SU-DHL-6 (cell line): ENCODE measurements around the gene SLC23A2.

Source experiments
- H2AFZ ChIP-seq: fragments of 200-600 bp; sonication (generic); 2 replicates; pipeline ENCODE4 v1.6.1; 2014; ENCODE audit warnings: low read depth, mild to moderate bottlenecking, moderate library complexity, mixed read lengths, antibody characterized with exemption, low read length; ENCODE audit not compliant: severe bottlenecking
- H3F3A ChIP-seq: fragments of 200-600 bp; shearing (Covaris generic); 2 replicates; pipeline ENCODE4 v1.6.0; 2016; ENCODE audit warnings: antibody characterized with exemption, mild to moderate bottlenecking; ENCODE audit not compliant: insufficient read depth
- H3K27ac ChIP-seq: fragments of 200-600 bp; sonication (generic); 2 replicates; pipeline ENCODE4 v1.5.1; 2016; ENCODE audit warnings: low read depth, mild to moderate bottlenecking, low read length, moderate library complexity, mixed read lengths
- H3K27me3 ChIP-seq: fragments of 200-600 bp; sonication (generic), shearing (Covaris generic); 2 replicates; pipeline ENCODE4 v1.6.0; 2014; ENCODE audit warnings: mild to moderate bottlenecking, low read length
- H3K36me3 ChIP-seq: fragments of 200-600 bp; sonication (generic); 2 replicates; pipeline ENCODE4 v1.6.1; 2014; ENCODE audit warnings: mild to moderate bottlenecking, low read length, mixed read lengths
- H3K4me2 ChIP-seq: fragments of 300-600, 200-600 bp; shearing (Covaris generic), sonication (generic); 2 replicates; pipeline ENCODE4 v1.6.0; 2014; ENCODE audit warnings: low read length, low read depth, mild to moderate bottlenecking; ENCODE audit not compliant: poor library complexity, severe bottlenecking
- H3K4me3 ChIP-seq: fragments of 200-600 bp; sonication (generic); 2 replicates; pipeline ENCODE4 v1.5.1; 2014; ENCODE audit warnings: antibody characterized with exemption, low read length, mild to moderate bottlenecking, mixed read lengths; ENCODE audit not compliant: insufficient read depth, poor library complexity, severe bottlenecking
- H3K79me2 ChIP-seq: fragments of 200-600 bp; sonication (generic); 2 replicates; pipeline ENCODE4 v1.6.1; 2014; ENCODE audit warnings: mild to moderate bottlenecking, low read length, moderate library complexity; ENCODE audit not compliant: insufficient read depth
- H3K9ac ChIP-seq: fragments of 200-600 bp; sonication (generic); 2 replicates; pipeline ENCODE4 v1.7.0; 2014; ENCODE audit warnings: mild to moderate bottlenecking, low read length
- H3K9me2 ChIP-seq: fragments of 200-600 bp; sonication (generic); replicated peaks from 2 replicates; pipeline ENCODE4 v1.6.1; 2014; ENCODE audit warnings: low read length; ENCODE audit not compliant: insufficient read depth
- H3K9me3 ChIP-seq: fragments of 200-600 bp; sonication (generic); 2 replicates; pipeline ENCODE4 v1.6.1; 2014; ENCODE audit warnings: low read length, mixed read lengths; ENCODE audit not compliant: insufficient read depth
- H4K20me1 ChIP-seq: fragments of 200-600 bp; sonication (generic); 2 replicates; pipeline ENCODE4 v1.6.1; 2014; ENCODE audit warnings: low read depth, mild to moderate bottlenecking, antibody characterized with exemption, low read length, moderate library complexity, mixed read lengths
- EZH2phosphoT487 ChIP-seq: fragments of 200-600 bp; sonication (generic), shearing (Covaris generic); conservative IDR thresholded peaks from 2 replicates; pipeline ENCODE4 v1.6.1; 2018; ENCODE audit warnings: mild to moderate bottlenecking, antibody characterized with exemption, low read length, moderate library complexity, mixed read lengths
- TF ChIP-seq, protein P1 (sequence below): fragments of 200-600 bp; sonication (generic); IDR thresholded peaks from one replicate; pipeline ENCODE4 v1.5.1; 2017; ENCODE audit warnings: antibody characterized with exemption, mild to moderate bottlenecking, low read length, moderate library complexity; ENCODE audit not compliant: insufficient read depth, poor library complexity, severe bottlenecking

The SLC23A2 gene

DNA sequence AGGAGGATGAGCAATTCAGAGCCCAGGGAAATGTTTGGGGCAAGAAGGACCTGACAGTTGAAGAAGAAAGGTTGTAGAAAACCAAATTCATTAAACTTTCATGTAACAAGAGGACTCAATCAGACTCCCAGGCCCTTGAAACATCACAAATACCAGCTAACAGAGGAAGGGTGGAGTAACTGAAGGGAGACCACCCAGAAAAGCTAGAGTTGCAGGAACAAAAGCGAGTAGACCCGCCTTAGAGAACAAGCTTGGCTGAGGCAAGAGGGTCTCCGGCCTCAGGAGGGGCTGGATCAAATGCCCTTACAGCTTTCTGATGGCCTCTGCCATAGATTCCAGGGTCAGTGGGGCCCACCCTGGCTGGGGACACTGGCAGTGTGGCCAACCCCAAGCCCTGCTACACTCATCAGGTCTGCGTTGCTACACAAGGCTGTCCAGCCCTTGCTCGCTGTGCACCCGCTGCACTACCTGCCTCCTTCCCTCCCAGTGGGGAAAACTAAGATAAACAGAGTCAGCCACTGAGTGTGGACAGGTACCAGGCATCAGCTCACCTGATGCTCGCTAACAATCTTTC, 110.0 kb downstream of the SLC23A2 start:
- H3K9me2 ChIP-seq = no peaks in the 10 kb centered on the region
- no peaks in the 10 kb centered on the region for H3F3A ChIP-seq
- H3K27ac ChIP-seq = no peak overlapping the region
- H3K36me3 ChIP-seq = no peaks in the 10 kb centered on the region
- no peak overlapping the region for H2AFZ ChIP-seq
- no peaks in the 10 kb centered on the region for H3K9me3 ChIP-seq
- TF ChIP-seq, protein P1, sequence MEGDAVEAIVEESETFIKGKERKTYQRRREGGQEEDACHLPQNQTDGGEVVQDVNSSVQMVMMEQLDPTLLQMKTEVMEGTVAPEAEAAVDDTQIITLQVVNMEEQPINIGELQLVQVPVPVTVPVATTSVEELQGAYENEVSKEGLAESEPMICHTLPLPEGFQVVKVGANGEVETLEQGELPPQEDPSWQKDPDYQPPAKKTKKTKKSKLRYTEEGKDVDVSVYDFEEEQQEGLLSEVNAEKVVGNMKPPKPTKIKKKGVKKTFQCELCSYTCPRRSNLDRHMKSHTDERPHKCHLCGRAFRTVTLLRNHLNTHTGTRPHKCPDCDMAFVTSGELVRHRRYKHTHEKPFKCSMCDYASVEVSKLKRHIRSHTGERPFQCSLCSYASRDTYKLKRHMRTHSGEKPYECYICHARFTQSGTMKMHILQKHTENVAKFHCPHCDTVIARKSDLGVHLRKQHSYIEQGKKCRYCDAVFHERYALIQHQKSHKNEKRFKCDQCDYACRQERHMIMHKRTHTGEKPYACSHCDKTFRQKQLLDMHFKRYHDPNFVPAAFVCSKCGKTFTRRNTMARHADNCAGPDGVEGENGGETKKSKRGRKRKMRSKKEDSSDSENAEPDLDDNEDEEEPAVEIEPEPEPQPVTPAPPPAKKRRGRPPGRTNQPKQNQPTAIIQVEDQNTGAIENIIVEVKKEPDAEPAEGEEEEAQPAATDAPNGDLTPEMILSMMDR = no peak
- TF ChIP-seq EZH2phosphoT487 = no peak
- H3K9ac ChIP-seq = no peak overlapping the region
- H3K4me2 ChIP-seq = no peak overlapping the region
- H3K79me2 ChIP-seq = no peaks in the 10 kb centered on the region
- H4K20me1 ChIP-seq = no peaks in the 10 kb centered on the region
- no peaks in the 10 kb centered on the region for H3K27me3 ChIP-seq
- no peak overlapping the region for H3K4me3 ChIP-seq

GRCh38 chr20:4889446-4889845, 111.9 kb downstream of the SLC23A2 start:
- Histone ChIP-seq H2AFZ (no peak overlapping the region), H3K9ac (no peak overlapping the region), H3K9me2 (no peaks in the 10 kb centered on the region), H3K9me3 (no peaks in the 10 kb centered on the region), H3K4me2 (no peak overlapping the region), H3F3A (no peaks in the 10 kb centered on the region), H3K36me3 (no peaks in the 10 kb centered on the region), H3K27ac (no peak overlapping the region), H4K20me1 (no peaks in the 10 kb centered on the region), H3K4me3 (no peak overlapping the region), H3K27me3 (no peaks in the 10 kb centered on the region), H3K79me2 (no peaks in the 10 kb centered on the region)
- TF ChIP-seq, protein P1 = no peak
- TF ChIP-seq EZH2phosphoT487 = no peak

DNA sequence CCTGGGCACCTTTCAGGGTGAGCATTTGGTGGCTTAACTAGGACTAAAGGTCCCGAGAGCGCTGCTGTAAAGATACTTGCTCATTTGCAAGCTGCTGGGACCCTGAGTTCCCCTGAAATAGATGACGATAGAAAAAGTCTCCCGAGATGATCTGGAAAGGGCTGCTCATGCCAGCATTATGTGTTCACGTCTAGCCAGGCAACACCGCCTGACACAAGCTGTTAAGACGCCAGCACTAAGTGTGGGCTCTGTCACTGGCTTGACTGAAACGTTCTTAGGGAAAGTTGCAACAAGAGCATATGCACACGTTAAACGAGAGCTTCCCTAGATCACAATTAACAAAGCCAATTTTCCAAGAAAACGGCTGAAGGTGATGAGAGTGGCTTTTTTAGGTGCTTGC, 113.7 kb downstream of the SLC23A2 start:
- Histone ChIP-seq H3K36me3 (peaks cover 2% of the 10 kb centered on the region; the same call in 1 of the 2 replicates), H3F3A (no peaks in the 10 kb centered on the region), H3K27me3 (no peaks in the 10 kb centered on the region), H3K9ac (no peak overlapping the region), H3K9me2 (no peaks in the 10 kb centered on the region), H3K4me3 (no peak overlapping the region), H3K4me2 (no peak overlapping the region), H3K79me2 (no peaks in the 10 kb centered on the region), H3K27ac (no peak overlapping the region), H4K20me1 (no peaks in the 10 kb centered on the region), H3K9me3 (no peaks in the 10 kb centered on the region), H2AFZ (no peak overlapping the region)
- TF ChIP-seq EZH2phosphoT487 = no peak
- TF ChIP-seq, protein P1 = no peak
